SKM-1 (cell line): ENCODE measurements around the gene RNASE12.

ENCODE experiments used
- DNase-seq: peaks from one replicate; lab custom pipeline; 2025; ENCODE audit not compliant: unreplicated experiment; lab: John Stamatoyannopoulos, UW

Gene RNASE12

GRCh38 chr14:20546877-20547276, 44.3 kb downstream of the RNASE12 start:
- no peak for DNase-seq
